ENCODE measurements around the gene IGF2BP2.
A peak's percentile ranks its signal among the peaks of the same experiment; 100 is the strongest.

The IGF2BP2 gene

DNA sequence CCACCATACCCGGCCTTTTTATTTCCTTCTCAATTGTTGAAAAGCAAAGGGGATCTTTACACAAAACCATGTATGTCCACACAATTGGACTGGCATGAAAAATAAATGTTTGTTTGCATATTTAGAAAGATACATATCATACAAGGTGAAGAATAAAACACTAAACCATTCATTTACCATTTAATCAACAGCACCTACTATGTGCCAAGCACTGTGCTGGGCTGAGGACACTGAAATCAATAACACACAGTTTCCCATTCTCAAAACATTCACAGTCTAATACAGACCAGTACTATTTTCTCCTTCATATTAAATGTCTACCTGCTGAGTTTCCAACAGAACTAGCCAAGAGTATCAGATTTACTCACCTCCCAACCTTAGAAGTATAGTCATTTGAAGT, 84.7 kb downstream of the IGF2BP2 start:
- no peak for TF ChIP-seq CTCF (IDR thresholded peaks at IDR 0.05; ENCODE audit: extremely low read depth, missing control alignments)
- no peak for DNase-seq (ENCODE audit: low spot score)

DNA sequence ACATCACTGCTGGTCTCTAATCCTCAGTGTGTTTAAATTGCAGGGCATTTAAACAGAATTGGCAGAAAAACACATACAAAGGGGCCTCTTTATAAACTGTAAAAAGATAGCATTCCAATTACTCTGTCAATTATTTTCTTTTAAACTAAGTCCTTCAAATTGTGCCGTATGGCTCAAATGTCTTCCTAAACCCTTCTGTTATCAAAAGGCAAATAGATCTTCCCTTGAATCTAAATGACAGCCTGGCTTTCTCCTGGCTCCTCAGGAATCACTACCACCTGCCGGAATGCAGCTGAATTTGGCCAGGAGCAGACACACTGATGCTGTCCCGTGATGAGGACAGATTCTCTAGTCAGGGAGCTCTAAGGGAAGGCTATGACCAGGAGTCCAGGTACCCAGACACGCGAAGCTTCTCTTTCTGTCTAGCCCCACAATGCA, 85.6 kb downstream of the IGF2BP2 start:
- no peak for DNase-seq (ENCODE audit: low spot score)
- TF ChIP-seq CTCF (IDR thresholded peaks at IDR 0.05; ENCODE audit: extremely low read depth, missing control alignments), result no peak

- TF ChIP-seq CTCF (IDR thresholded peaks at IDR 0.05; ENCODE audit: extremely low read depth, missing control alignments), result no peak
Observed at GRCh38 chr3:185737740-185738680, 86.8 kb downstream of the IGF2BP2 start.

GRCh38 chr3:185737020-185737419, 87.8 kb downstream of the IGF2BP2 start:
- no peak for DNase-seq (ENCODE audit: low spot score)
- no peak for TF ChIP-seq CTCF (IDR thresholded peaks at IDR 0.05; ENCODE audit: extremely low read depth, missing control alignments)

More at GRCh38 chr3:185737740-185738680, 86.8 kb downstream of the IGF2BP2 start:
- no peak for DNase-seq (ENCODE audit: low spot score)

DNA sequence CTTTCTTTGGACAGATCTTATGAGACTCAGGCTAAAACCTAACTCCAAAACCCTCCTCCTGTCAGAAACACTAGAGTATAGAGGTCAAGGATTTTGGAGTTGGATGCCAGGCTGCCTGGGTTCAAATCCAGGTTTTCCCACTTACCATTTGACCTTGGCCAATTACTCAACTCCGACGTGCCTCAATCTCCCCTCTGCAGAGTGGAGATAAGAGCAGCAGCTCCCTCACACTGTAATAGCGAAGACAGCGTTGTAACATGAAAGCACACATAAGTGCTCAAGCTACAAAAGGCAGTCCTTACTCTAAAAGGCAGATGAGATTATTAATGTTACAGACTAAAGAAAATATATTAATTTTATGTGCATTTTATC, 90.1 kb downstream of the IGF2BP2 start:
- no peak for TF ChIP-seq CTCF (IDR thresholded peaks at IDR 0.05; ENCODE audit: extremely low read depth, missing control alignments)
- no peak for DNase-seq (ENCODE audit: low spot score)

DNA sequence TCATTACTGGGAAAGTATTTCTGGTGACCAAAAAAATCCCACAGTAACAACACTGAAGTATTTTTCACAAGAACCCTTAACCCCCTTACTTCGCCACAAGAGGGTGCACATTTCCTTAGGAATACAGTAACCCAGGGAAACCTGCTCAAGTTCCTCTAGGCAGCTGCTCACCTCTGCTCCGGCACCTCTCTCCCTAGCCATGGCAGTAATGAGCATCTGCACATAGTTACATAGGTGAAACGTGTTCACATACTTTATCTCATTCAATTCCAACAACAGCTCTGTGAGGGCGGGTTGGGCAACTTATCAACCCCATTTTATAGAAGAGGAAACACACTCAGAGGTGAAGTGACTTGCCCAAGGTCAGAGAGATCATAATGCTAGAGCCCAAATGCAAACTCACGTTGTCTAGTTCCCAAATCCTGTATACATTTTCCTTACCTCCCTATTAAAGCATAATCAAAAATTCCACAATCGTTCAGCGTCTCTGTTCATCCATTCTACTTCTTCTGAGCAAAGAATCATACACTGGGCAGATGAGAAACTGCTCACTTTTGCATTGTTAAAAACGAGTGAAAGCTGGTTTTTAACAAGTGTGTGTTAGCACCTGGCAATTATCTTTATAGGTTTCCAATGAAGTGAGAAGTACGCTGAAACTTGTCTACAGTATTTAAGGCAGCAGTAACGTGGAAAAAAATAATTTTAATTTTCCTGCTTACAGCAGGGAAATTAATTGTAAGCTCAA, 90.7 kb downstream of the IGF2BP2 start:
- TF ChIP-seq CTCF (IDR thresholded peaks at IDR 0.05; ENCODE audit: extremely low read depth, missing control alignments), result peak; percentile 7
- DNase-seq (ENCODE audit: low spot score), result peak; percentile 65

- TF ChIP-seq CTCF (IDR thresholded peaks at IDR 0.05; ENCODE audit: extremely low read depth, missing control alignments), result no peak
- no peak for DNase-seq (ENCODE audit: low spot score)
Observed at GRCh38 chr3:185732782-185733181, 92.1 kb downstream of the IGF2BP2 start.

Data from GM20000 (cell line).